ENCODE results near the gene HTT. TPM values are rescaled to one million over a fixed set of nuclear protein-coding genes. Genes with fewer than 3 reads are reported as not detected.
A peak's percentile ranks its signal among the peaks of the same experiment; 100 is the strongest.

HTT gene
- total RNA-seq, 1 donor from 2014 or later = 20.0 TPM

GRCh38 chr4:3251691-3252479 is 177.4 kb downstream of the HTT start:
- H3K27ac ChIP-seq (replicated peaks) = no peak overlapping the region
- TF ChIP-seq, protein P1, sequence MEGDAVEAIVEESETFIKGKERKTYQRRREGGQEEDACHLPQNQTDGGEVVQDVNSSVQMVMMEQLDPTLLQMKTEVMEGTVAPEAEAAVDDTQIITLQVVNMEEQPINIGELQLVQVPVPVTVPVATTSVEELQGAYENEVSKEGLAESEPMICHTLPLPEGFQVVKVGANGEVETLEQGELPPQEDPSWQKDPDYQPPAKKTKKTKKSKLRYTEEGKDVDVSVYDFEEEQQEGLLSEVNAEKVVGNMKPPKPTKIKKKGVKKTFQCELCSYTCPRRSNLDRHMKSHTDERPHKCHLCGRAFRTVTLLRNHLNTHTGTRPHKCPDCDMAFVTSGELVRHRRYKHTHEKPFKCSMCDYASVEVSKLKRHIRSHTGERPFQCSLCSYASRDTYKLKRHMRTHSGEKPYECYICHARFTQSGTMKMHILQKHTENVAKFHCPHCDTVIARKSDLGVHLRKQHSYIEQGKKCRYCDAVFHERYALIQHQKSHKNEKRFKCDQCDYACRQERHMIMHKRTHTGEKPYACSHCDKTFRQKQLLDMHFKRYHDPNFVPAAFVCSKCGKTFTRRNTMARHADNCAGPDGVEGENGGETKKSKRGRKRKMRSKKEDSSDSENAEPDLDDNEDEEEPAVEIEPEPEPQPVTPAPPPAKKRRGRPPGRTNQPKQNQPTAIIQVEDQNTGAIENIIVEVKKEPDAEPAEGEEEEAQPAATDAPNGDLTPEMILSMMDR (IDR thresholded peaks at IDR 0.05; ENCODE audit: borderline replicate concordance) = no peak
- DNase-seq = peak; percentile 5
- H3K4me3 ChIP-seq = no peak overlapping the region
- peaks cover 10% of the 10 kb centered on the region for H3K36me3 ChIP-seq
- intact Hi-C loops (cut with micrococcal nuclease) = no loop called here
- no peaks in the 10 kb centered on the region for H3K27me3 ChIP-seq (ENCODE audit: low read depth)
- no peaks in the 10 kb centered on the region for H3K9me3 ChIP-seq (replicated peaks)
- no peaks in the 10 kb centered on the region for H3K4me1 ChIP-seq

GRCh38 chr4:3252480-3252828 is 178.0 kb downstream of the HTT start:
- H3K4me3 ChIP-seq = no peak overlapping the region
- H3K9me3 ChIP-seq (replicated peaks) = no peaks in the 10 kb centered on the region
- H3K36me3 ChIP-seq = peaks cover 10% of the 10 kb centered on the region
- no peak for DNase-seq
- no peaks in the 10 kb centered on the region for H3K27me3 ChIP-seq (ENCODE audit: low read depth)
- H3K4me1 ChIP-seq = no peaks in the 10 kb centered on the region
- TF ChIP-seq, protein P1 (IDR thresholded peaks at IDR 0.05; ENCODE audit: borderline replicate concordance) = no peak
- H3K27ac ChIP-seq (replicated peaks) = no peak overlapping the region
- intact Hi-C loops (cut with micrococcal nuclease) = no loop called here

DNA sequence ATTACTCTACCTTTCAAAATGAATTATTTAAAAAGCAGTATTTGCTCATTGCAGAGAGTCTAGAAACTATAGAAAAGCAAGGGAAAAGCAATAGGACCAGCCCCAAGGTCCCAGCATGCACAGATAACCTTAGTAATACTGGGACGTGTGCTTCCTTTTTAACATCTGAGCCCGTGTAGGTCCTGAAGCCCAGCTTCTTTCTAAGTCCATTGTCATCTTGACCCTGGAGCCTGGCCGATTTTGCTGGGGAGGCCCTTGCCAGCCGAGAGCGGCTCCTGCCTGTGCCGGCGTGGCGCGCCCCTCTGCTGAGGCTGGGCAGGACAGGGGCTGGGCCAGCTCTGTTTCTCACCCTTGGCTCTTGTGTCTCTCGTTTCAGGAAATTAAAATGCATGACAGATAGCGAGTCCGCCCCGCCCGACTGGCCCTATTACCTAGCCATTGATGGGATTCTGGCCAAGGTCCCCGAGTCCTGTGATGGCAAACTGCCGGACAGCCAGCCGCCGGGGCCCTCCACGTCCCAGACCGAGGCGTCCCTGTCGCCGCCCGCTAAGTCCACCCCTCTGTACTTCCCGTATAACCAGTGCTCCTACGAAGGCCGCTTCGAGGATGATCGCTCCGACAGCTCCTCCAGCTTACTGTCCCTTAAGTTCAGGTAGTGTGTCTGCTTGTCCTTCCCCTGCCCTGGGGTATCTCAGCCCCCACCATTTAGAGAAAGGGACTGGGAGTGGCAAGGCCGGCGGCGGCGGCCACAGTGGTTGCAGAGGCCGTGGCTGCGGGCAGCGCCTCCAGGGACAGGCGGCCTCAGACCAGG is 178.6 kb downstream of the HTT start:
- no peaks in the 10 kb centered on the region for H3K27me3 ChIP-seq (ENCODE audit: low read depth)
- intact Hi-C loops (cut with micrococcal nuclease) = no loop called here
- no peak overlapping the region for H3K4me3 ChIP-seq
- peak; percentile 13 for DNase-seq
- no peaks in the 10 kb centered on the region for H3K9me3 ChIP-seq (replicated peaks)
- TF ChIP-seq, protein P1 (IDR thresholded peaks at IDR 0.05; ENCODE audit: borderline replicate concordance) = no peak
- peaks cover 10% of the 10 kb centered on the region for H3K36me3 ChIP-seq
- H3K4me1 ChIP-seq = no peaks in the 10 kb centered on the region
- H3K27ac ChIP-seq (replicated peaks) = no peak overlapping the region

- Histone ChIP-seq H3K27ac (replicated peaks) (no peak overlapping the region), H3K36me3 (peaks cover 10% of the 10 kb centered on the region), H3K4me3 (no peak overlapping the region), H3K4me1 (no peaks in the 10 kb centered on the region), H3K27me3 (ENCODE audit: low read depth) (no peaks in the 10 kb centered on the region), H3K9me3 (replicated peaks) (no peaks in the 10 kb centered on the region)
- peak; percentile 5 for DNase-seq
- TF ChIP-seq, protein P1 (IDR thresholded peaks at IDR 0.05; ENCODE audit: borderline replicate concordance) = no peak
- intact Hi-C loops (cut with micrococcal nuclease) = no loop called here
These were observed 179.3 kb downstream of the HTT start for GRCh38 chr4:3253808-3254207.

GRCh38 chr4:3254302-3255131 is 180.0 kb downstream of the HTT start:
- H3K27ac ChIP-seq (replicated peaks) = no peak overlapping the region
- H3K4me3 ChIP-seq = no peak overlapping the region
- peaks cover 10% of the 10 kb centered on the region for H3K36me3 ChIP-seq
- peak; percentile 10 for DNase-seq
- intact Hi-C loops (cut with micrococcal nuclease) = no loop called here
- no peaks in the 10 kb centered on the region for H3K27me3 ChIP-seq (ENCODE audit: low read depth)
- H3K9me3 ChIP-seq (replicated peaks) = no peaks in the 10 kb centered on the region
- TF ChIP-seq, protein P1 (IDR thresholded peaks at IDR 0.05; ENCODE audit: borderline replicate concordance) = no peak
- no peaks in the 10 kb centered on the region for H3K4me1 ChIP-seq
